ENCODE results near the gene PLXNC1. TPM values are rescaled to one million over a fixed set of nuclear protein-coding genes. Genes with fewer than 3 reads are reported as not detected.

The PLXNC1 gene
- total and polyA plus RNA-seq, 9 of the 15 experiments (the other 6 are each of a cell fraction or from before 2014, with no cell fraction given), result 0.08 to 0.87 (median 0.28) TPM

DNA sequence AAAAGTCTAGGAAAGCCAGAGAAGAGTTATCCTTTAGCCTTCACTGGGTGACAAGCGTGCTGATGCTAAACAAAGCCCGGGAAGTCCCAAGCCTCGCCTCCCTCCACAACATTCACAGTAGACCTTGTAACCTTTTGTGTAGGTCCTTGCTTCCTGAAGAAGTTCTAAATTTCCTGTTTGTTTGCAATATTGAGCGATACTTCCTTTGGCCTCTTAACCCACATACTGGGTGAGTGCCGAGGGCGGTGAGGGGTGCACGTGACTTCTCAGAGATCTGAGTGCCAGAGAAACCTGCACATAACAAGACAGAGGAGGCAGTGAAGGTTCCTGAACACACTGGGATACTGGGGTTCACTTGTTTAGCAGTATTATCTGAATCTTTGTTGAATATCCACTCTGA lies 134.3 kb downstream of the PLXNC1 start:
- no peaks in the 10 kb centered on the region for H3K79me2 ChIP-seq (ENCODE audit: control insufficient read depth, insufficient read depth, low read length)
- ChIA-PET CTCF (ENCODE audit: low intra/inter-chr PET ratio) (no interaction called here), POLR2A (interaction anchor here (0.6 to 0.7 kb wide), 2 partner anchors 37 to 125 kb away, joined by 3 read pairs; no protein-coding TSS in a partner anchor)
- H3K36me3 ChIP-seq (ENCODE audit: control insufficient read depth, insufficient read depth, low read length), result no peaks in the 10 kb centered on the region
- no TSS peak for BruUV-seq (replicated peaks)
- H3K9me3 ChIP-seq (replicated peaks; ENCODE audit: control insufficient read depth, insufficient read depth, low read depth, low read length), result no peaks in the 10 kb centered on the region
- in situ Hi-C loops (cut with MboI), result no loop called here
- H3K9me1 ChIP-seq (ENCODE audit: control insufficient read depth, insufficient read depth, low read length), result no peaks in the 10 kb centered on the region
- no peak overlapping the region for H3K4me3 ChIP-seq
- H3K9ac ChIP-seq (ENCODE audit: insufficient read depth in 1 of 2, low read depth in 2 of 2, low read length in 2 of 2), result no peak overlapping the region
- peaks cover 0 to 15% of the 10 kb centered on the region in 2 experiments; a peak in 2 of 5 replicates for H3K27me3 ChIP-seq (ENCODE audit: control insufficient read depth in 2 of 2, insufficient read depth in 2 of 2, low read length in 2 of 2)
- DNase-seq (ENCODE audit: extremely low read depth in 1 of 4, low spot score in 3 of 4), result no peak
- peaks cover 7 to 9% of the 10 kb centered on the region in 2 experiments; a peak in 3 of 5 replicates for H3K4me1 ChIP-seq (replicated peaks in 1 of 2; ENCODE audit: control insufficient read depth in 2 of 2, insufficient read depth in 2 of 2, low read length in 2 of 2)
- no peak overlapping the region for H3K27ac ChIP-seq (ENCODE audit: extremely low read depth, low read depth, low read length)
- 23% methylated on average over 7 of the region's 7 CpGs for WGBS (ENCODE audit: insufficient coverage, low coverage, missing lambda C conversion rate)
- FAIRE-seq, result peak; percentile 29
- H2AFZ ChIP-seq (ENCODE audit: low read depth, low read length), result no peak overlapping the region
- ATAC-seq, result no peak
- no peak overlapping the region; the same call in 1 of the 2 replicates for H3K4me2 ChIP-seq (ENCODE audit: insufficient read depth, low read length)
- TF ChIP-seq ZBTB7A (IDR thresholded peaks at IDR 0.05; ENCODE audit: borderline replicate concordance, control insufficient read depth, low read depth, low read length), result no peak
- TF ChIP-seq, protein P1, sequence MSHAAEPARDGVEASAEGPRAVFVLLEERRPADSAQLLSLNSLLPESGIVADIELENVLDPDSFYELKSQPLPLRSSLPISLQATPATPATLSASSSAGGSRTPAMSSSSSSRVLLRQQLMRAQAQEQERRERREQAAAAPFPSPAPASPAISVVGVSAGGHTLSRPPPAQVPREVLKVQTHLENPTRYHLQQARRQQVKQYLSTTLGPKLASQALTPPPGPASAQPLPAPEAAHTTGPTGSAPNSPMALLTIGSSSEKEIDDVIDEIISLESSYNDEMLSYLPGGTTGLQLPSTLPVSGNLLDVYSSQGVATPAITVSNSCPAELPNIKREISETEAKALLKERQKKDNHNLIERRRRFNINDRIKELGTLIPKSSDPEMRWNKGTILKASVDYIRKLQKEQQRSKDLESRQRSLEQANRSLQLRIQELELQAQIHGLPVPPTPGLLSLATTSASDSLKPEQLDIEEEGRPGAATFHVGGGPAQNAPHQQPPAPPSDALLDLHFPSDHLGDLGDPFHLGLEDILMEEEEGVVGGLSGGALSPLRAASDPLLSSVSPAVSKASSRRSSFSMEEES (CRISPR knock-in tag; IDR thresholded peaks at IDR 0.05), result 0 out of 2 replicates have a peak, but pooled peaks have one; percentile 1
- TF ChIP-seq HDAC6 (IDR thresholded peaks at IDR 0.05; ENCODE audit: low read depth, low read length), result no peak
- TF ChIP-seq BHLHE40 (IDR thresholded peaks at IDR 0.05; ENCODE audit: low read length), result 0 out of 2 replicates have a peak, but pooled peaks have one; percentile 32
- TF ChIP-seq, protein P2, sequence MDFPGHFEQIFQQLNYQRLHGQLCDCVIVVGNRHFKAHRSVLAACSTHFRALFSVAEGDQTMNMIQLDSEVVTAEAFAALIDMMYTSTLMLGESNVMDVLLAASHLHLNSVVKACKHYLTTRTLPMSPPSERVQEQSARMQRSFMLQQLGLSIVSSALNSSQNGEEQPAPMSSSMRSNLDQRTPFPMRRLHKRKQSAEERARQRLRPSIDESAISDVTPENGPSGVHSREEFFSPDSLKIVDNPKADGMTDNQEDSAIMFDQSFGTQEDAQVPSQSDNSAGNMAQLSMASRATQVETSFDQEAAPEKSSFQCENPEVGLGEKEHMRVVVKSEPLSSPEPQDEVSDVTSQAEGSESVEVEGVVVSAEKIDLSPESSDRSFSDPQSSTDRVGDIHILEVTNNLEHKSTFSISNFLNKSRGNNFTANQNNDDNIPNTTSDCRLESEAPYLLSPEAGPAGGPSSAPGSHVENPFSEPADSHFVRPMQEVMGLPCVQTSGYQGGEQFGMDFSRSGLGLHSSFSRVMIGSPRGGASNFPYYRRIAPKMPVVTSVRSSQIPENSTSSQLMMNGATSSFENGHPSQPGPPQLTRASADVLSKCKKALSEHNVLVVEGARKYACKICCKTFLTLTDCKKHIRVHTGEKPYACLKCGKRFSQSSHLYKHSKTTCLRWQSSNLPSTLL (IDR thresholded peaks at IDR 0.05), result no peak
- intact Hi-C loops (cut with micrococcal nuclease), result no loop called here
- H4K20me1 ChIP-seq (replicated peaks; ENCODE audit: control insufficient read depth, insufficient read depth, low read length), result no peaks in the 10 kb centered on the region; the same call in 1 of the 2 replicates

Measured in K562 (cell line).